HG02623 (cell line): ENCODE measurements around the gene DAPP1.

ENCODE experiments used
- ATAC-seq: cut with Tn5 transposase; IDR thresholded peaks from one replicate; pipeline ENCODE4 v1.9.1; 2021; ENCODE audit warnings: moderate library complexity; ENCODE audit not compliant: unreplicated experiment

The DAPP1 gene

DNA sequence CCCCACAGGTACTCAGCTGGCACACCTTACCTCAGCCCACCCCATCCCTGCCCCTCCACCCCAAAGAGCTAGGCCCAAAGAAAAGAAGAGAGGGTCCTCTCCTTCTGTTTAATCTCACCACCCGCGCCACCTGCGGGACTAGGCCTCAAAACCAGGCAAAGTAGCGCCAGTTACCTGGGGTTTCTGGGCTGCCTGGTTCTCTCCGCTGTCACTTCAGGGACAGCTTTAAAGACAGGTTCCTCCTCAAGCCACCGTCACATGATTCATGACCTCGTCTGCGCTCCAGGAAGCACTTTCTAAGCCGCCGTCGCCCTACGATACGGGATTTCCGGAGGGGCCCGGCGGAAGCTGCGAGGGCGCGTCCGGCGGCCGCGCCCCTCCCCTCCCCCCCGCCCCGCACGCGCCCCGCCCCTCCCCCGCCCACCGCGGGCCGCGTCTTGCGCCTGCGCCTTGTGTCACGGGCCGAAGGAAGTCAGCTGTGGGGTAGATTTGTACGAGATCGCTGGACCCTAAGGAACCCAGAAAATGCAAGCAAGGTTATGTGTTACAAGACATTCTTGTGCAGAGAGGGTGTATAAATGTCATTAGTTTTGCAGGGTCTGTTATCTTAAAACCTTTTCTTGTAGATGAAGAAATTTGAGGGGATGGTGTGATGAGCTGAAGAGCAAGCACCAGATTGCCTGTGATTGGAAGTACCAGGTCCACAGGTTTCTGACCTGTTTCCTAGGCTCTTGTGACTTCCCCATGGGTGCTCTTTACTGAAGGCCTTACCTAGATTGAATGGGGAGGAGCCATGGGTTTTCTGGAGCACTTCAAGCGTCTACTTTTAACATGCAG, 77.8 kb downstream of the DAPP1 start, which contains the start of gene LAMTOR3:
LAMTOR3 (minus strand) TSS at position 267 of the 837 bp plus-strand sequence. CDS start 464 bp downstream, outside the sequence.
- ATAC-seq = peak; percentile 100

DNA sequence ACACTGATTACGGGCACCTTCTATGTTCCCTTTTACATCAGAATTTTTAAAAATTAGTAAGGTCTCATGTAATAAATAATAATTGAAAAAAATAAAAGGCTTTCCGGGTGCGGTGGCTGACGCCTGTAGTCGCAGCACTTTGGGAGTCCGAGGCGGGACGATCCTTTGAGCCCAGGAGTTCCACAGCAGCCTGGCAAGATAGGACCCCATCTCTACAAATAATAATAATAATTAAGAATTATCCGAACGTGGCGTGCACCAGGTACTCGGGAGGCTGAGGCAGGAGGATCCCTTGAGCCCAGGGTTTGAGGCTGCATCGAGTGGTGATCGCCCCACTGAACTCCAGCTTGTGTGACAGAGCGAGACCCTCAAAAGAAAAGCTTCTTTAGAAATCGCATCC, 78.4 kb downstream of the DAPP1 start:
- ATAC-seq = no peak

DNA sequence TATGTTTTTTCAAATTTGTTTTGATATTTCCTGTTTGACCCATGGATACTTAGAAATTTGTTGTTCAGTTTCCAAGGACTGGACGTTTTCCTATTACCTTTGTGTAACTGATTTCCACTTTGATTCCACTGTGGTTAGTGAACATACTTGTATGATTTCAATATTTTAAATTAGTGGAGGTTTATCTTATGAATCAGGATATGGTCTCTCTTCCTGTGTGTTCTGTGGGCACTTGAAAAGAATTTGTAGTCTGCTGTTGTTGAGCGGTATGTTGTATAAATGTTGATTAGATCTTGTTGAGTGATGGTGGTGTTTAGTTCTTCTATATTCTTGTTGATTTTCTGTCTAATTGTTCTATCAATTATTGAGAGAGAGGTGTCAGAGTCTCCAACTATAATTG, 98.8 kb downstream of the DAPP1 start:
- ATAC-seq = no peak

- ATAC-seq = no peak
Measured at GRCh38 chr4:99917575-99917974, 100.9 kb downstream of the DAPP1 start.

DNA sequence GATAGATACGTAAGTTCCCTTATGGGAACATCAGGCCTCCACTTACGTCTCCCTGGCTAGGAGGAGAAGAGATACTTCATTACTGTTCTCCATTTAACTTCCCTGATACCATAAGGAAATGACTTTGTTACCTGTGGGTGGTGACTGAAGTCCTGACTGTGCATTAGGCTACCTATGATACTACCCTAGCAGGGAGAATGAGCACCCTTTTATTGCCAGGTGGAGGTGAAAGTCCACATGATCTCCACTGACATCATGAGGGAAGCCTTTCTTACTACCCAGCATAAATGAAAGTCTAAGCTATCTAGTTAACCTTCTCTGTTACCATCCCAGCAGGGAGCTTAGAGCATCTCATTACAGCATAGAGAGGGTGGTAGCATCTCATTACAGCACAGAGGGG, 102.0 kb downstream of the DAPP1 start:
- no peak for ATAC-seq
